Stimulated activated CD8-positive, alpha-beta memory T cell treated with anti-CD3 and anti-CD28 coated beads, Interleukin-4, amount 100 ng/mL, for 24 hours (primary cell): ENCODE data around the gene SETD2.

ENCODE experiments used
- DNase-seq: peaks from one replicate; pipeline ENCODE4 v3.0.0-alpha.2; 2020; ENCODE audit warnings: low read depth

SETD2 gene

GRCh38 chr3:47009225-47010110 lies 154.4 kb downstream of the SETD2 start:
- DNase-seq, result peak; percentile 73

- no peak for DNase-seq
These were observed 155.1 kb downstream of the SETD2 start for GRCh38 chr3:47008851-47009224.

- DNase-seq, result no peak
These were observed 155.6 kb downstream of the SETD2 start for GRCh38 chr3:47008234-47008796.

- no peak for DNase-seq
These were observed 156.3 kb downstream of the SETD2 start for GRCh38 chr3:47007482-47008233.

- no peak for DNase-seq
These were observed 156.9 kb downstream of the SETD2 start for GRCh38 chr3:47007001-47007400.

GRCh38 chr3:47006145-47006651 lies 157.7 kb downstream of the SETD2 start:
- DNase-seq, result no peak

- DNase-seq, result no peak
These were observed 158.4 kb downstream of the SETD2 start for GRCh38 chr3:47005212-47006144.

- DNase-seq, result no peak
These were observed 159.3 kb downstream of the SETD2 start for GRCh38 chr3:47004369-47005211.

- no peak for DNase-seq
These were observed 160.2 kb downstream of the SETD2 start for GRCh38 chr3:47003461-47004368.

- no peak for DNase-seq
These were observed 160.9 kb downstream of the SETD2 start for GRCh38 chr3:47003056-47003410.

- no peak for DNase-seq
These were observed 161.5 kb downstream of the SETD2 start for GRCh38 chr3:47002171-47003055.

GRCh38 chr3:47001731-47002170 lies 162.2 kb downstream of the SETD2 start:
- no peak for DNase-seq

GRCh38 chr3:47000922-47001730 lies 162.8 kb downstream of the SETD2 start:
- no peak for DNase-seq

GRCh38 chr3:47000198-47000815 lies 163.6 kb downstream of the SETD2 start:
- DNase-seq, result no peak

- DNase-seq, result no peak
These were observed 164.3 kb downstream of the SETD2 start for GRCh38 chr3:46999516-47000197.

GRCh38 chr3:46998852-46999515 lies 164.9 kb downstream of the SETD2 start:
- DNase-seq, result no peak
